DOHH2 (cell line): ENCODE data around the gene RNF145.

Source experiments
- H3F3A ChIP-seq: fragments of 200-600 bp; sonication (generic), shearing (Covaris generic); 2 replicates; pipeline ENCODE4 v1.6.0; 2016; ENCODE audit warnings: antibody characterized with exemption, mild to moderate bottlenecking; ENCODE audit not compliant: control insufficient read depth, insufficient read depth
- H3K27ac ChIP-seq: fragments of 200-600 bp; sonication (generic); 2 replicates; pipeline ENCODE4 v1.5.1; 2014; ENCODE audit warnings: low read depth, mild to moderate bottlenecking, low read length, moderate library complexity
- H3K27me3 ChIP-seq: fragments of 200-600 bp; sonication (generic); 2 replicates; pipeline ENCODE4 v1.6.1; 2014; ENCODE audit warnings: mild to moderate bottlenecking, low read length, mixed read lengths; ENCODE audit not compliant: control insufficient read depth
- H3K36me3 ChIP-seq: fragments of 200-600 bp; sonication (generic); 2 replicates; pipeline ENCODE4 v1.6.1; 2014; ENCODE audit warnings: mild to moderate bottlenecking, low read length, moderate library complexity, mixed read lengths; ENCODE audit not compliant: control insufficient read depth
- H3K4me1 ChIP-seq: fragments of 200-600 bp; sonication (generic); 2 replicates; pipeline ENCODE4 v1.6.1; 2014; ENCODE audit warnings: mild to moderate bottlenecking, low read length, mixed read lengths; ENCODE audit not compliant: control insufficient read depth
- H3K4me2 ChIP-seq: fragments of 200-600 bp; sonication (generic); 2 replicates; pipeline ENCODE4 v1.6.0; 2014; ENCODE audit warnings: mild to moderate bottlenecking, low read length, moderate library complexity
- H3K4me3 ChIP-seq: fragments of 200-600 bp; sonication (generic); 2 replicates; pipeline ENCODE4 v1.5.1; 2014; ENCODE audit warnings: mild to moderate bottlenecking, low read length, mixed read lengths
- H3K79me2 ChIP-seq: fragments of 200-600 bp; sonication (generic); 2 replicates; pipeline ENCODE4 v1.6.1; 2014; ENCODE audit warnings: mild to moderate bottlenecking, low read length, mixed read lengths; ENCODE audit not compliant: control insufficient read depth
- H3K9me2 ChIP-seq: fragments of 200-600 bp; sonication (generic); replicated peaks from 2 replicates; pipeline ENCODE4 v1.6.1; 2014; ENCODE audit warnings: mild to moderate bottlenecking, low read length, mixed read lengths; ENCODE audit not compliant: control insufficient read depth
- H3K9me3 ChIP-seq: fragments of 200-600 bp; sonication (generic); 2 replicates; pipeline ENCODE4 v1.6.1; 2014; ENCODE audit warnings: antibody characterized with exemption, low read length, mixed read lengths; ENCODE audit not compliant: control insufficient read depth, insufficient read depth
- H4K20me1 ChIP-seq: fragments of 200-600 bp; sonication (generic); 2 replicates; pipeline ENCODE4 v1.6.0; 2014; ENCODE audit warnings: low read depth, mild to moderate bottlenecking, antibody characterized with exemption, low read length, moderate library complexity; ENCODE audit not compliant: control insufficient read depth, insufficient read depth
- EZH2phosphoT487 ChIP-seq: fragments of 200-600 bp; sonication (generic); IDR thresholded peaks from 2 replicates; pipeline ENCODE4 v1.6.1; 2017; ENCODE audit warnings: borderline replicate concordance, mild to moderate bottlenecking, antibody characterized with exemption, low read length, moderate library complexity, mixed read lengths
- TF ChIP-seq, protein P1 (sequence below): fragments of 200-600 bp; sonication (generic); IDR thresholded peaks from one replicate; pipeline ENCODE4 v1.5.1; 2014; ENCODE audit warnings: antibody characterized with exemption, mild to moderate bottlenecking, low read depth, low read length; ENCODE audit not compliant: poor library complexity, severe bottlenecking

RNF145 gene

DNA sequence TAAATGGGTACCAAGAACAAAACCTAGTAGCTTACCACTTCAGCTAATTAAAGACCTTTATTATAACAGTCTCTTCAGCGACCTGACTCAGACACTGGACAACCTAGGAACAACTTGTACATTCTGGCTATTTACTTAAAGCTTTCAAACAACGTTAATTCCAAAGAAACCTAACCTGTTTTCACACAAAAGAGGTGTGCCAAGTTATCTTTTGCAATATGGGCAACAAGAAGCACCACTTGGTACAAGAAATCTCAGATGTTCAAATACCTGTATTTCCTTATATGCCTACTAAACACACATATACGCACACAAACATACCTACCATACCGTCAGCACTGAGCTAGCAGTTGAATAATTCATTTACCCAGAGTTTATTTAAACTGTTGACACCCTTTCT is 23.0 kb downstream of the RNF145 start:
- Histone ChIP-seq H3K27ac (no peak overlapping the region), H3K4me2 (no peak overlapping the region), H3K27me3 (no peaks in the 10 kb centered on the region), H3K9me2 (no peaks in the 10 kb centered on the region), H3K4me3 (no peak overlapping the region), H4K20me1 (peaks cover 3% of the 10 kb centered on the region; the same call in 1 of the 2 replicates), H3K9me3 (no peaks in the 10 kb centered on the region), H3K79me2 (peaks cover 40% of the 10 kb centered on the region), H3F3A (0 out of 2 replicates have a peak, but pooled peaks cover 3% of the 10 kb centered on the region), H3K4me1 (no peaks in the 10 kb centered on the region), H3K36me3 (peaks cover 60% of the 10 kb centered on the region)
- TF ChIP-seq EZH2phosphoT487, result no peak
- TF ChIP-seq, protein P1, sequence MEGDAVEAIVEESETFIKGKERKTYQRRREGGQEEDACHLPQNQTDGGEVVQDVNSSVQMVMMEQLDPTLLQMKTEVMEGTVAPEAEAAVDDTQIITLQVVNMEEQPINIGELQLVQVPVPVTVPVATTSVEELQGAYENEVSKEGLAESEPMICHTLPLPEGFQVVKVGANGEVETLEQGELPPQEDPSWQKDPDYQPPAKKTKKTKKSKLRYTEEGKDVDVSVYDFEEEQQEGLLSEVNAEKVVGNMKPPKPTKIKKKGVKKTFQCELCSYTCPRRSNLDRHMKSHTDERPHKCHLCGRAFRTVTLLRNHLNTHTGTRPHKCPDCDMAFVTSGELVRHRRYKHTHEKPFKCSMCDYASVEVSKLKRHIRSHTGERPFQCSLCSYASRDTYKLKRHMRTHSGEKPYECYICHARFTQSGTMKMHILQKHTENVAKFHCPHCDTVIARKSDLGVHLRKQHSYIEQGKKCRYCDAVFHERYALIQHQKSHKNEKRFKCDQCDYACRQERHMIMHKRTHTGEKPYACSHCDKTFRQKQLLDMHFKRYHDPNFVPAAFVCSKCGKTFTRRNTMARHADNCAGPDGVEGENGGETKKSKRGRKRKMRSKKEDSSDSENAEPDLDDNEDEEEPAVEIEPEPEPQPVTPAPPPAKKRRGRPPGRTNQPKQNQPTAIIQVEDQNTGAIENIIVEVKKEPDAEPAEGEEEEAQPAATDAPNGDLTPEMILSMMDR, result no peak

DNA sequence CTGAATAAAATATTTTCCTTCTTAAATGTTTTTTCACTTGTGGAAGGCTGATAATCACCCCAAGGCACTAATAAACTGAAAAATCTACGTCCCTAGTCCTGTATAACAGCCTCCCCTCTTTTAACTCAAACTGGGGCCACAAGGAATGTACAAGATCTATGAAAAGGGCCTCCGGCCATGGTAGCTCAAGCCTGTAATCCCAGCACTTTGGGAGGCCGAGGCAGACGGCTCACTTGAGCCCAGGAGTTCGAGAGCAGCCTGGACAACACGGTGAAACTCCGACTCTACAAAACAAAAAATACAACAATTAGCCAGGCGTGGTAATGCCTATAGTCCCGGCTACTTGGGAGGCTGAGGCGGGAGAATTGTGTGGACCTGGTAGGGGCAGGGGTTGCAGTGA is 23.6 kb downstream of the RNF145 start:
- Histone ChIP-seq H3K9me3 (no peaks in the 10 kb centered on the region), H4K20me1 (peaks cover 3% of the 10 kb centered on the region; the same call in 1 of the 2 replicates), H3K4me2 (no peak overlapping the region), H3K27me3 (no peaks in the 10 kb centered on the region), H3K27ac (no peak overlapping the region), H3K9me2 (no peaks in the 10 kb centered on the region), H3K4me1 (no peaks in the 10 kb centered on the region), H3K36me3 (peaks cover 60% of the 10 kb centered on the region), H3K4me3 (no peak overlapping the region), H3F3A (0 out of 2 replicates have a peak, but pooled peaks cover 4% of the 10 kb centered on the region), H3K79me2 (peaks cover 36% of the 10 kb centered on the region)
- TF ChIP-seq EZH2phosphoT487, result no peak
- TF ChIP-seq, protein P1, result no peak

DNA sequence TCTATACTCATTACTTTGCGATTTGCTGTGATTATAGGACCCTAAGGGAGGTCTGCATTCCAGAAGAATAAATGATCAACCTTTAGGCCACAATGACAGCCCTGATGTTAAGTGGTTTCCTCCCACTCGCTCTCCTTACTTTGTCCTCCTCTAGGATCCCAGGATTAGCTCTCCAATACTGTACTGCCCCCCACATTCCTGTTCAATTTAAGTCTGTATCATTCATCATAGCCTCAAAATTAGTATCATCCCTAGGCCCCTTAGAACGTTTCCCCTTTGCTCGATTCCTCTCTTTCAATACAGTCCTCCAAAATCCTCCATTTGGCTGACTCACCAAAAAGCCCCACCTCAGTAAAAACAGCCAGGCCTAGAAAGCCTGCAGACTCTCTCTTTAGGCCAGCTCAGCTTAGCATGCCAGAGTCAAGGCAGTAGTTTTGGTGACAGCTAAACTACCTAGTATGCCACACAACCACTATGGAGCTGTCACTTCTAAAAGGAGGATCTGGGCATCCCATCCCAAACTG is 24.4 kb downstream of the RNF145 start:
- Histone ChIP-seq H3K27ac (no peak overlapping the region), H3K4me3 (no peak overlapping the region), H3K4me1 (no peaks in the 10 kb centered on the region), H3K9me2 (no peaks in the 10 kb centered on the region), H3K4me2 (no peak overlapping the region), H4K20me1 (peaks cover 3% of the 10 kb centered on the region; the same call in 1 of the 2 replicates), H3K27me3 (no peaks in the 10 kb centered on the region), H3K79me2 (peaks cover 31% of the 10 kb centered on the region), H3K36me3 (peaks cover 60% of the 10 kb centered on the region), H3F3A (0 out of 2 replicates have a peak, but pooled peaks cover 4% of the 10 kb centered on the region), H3K9me3 (no peaks in the 10 kb centered on the region)
- TF ChIP-seq, protein P1, result no peak
- TF ChIP-seq EZH2phosphoT487, result no peak
